HL-60 (cell line): ENCODE data around the gene DCUN1D3.

Experiments
- DNase-seq, 2 experiments: peaks; one replicate each; pipeline ENCODE4 v3.0.0-alpha.2; 2010 to 2020; ENCODE audit warnings: low read depth in 1 of 2, low spot score in 1 of 2
- H3K27ac ChIP-seq: fragments of 250-450 bp; sonication (Bioruptor Pico); replicated peaks from 2 replicates; pipeline ENCODE4 v1.5.1; 2020; ENCODE audit warnings: mild to moderate bottlenecking, moderate library complexity
- H3K27me3 ChIP-seq: fragments of 250-450 bp; sonication (Bioruptor Pico); 2 replicates; pipeline ENCODE4 v1.5.1; 2021; ENCODE audit warnings: mild to moderate bottlenecking, moderate library complexity; ENCODE audit not compliant: insufficient read depth, poor library complexity, severe bottlenecking
- H3K4me3 ChIP-seq: replicated peaks from 2 replicates; pipeline ENCODE4 v1.5.1; 2011; ENCODE audit warnings: mild to moderate bottlenecking, control low read depth, low read length; ENCODE audit not compliant: insufficient read depth
- CTCF ChIP-seq: IDR thresholded peaks from one replicate; pipeline ENCODE4 v1.5.1; 2011; ENCODE audit warnings: low read length, control low read depth, inconsistent platforms; ENCODE audit not compliant: insufficient read depth
- GABPA ChIP-seq: IDR thresholded peaks from 2 replicates; pipeline ENCODE4 v1.6.1; 2012; ENCODE audit warnings: low read depth
- POLR2AphosphoS5 ChIP-seq: IDR thresholded peaks from 2 replicates; pipeline ENCODE4 v1.6.1; 2012; ENCODE audit warnings: low read depth
- SPI1 ChIP-seq: IDR thresholded peaks from 2 replicates; pipeline ENCODE4 v1.6.1; 2012; ENCODE audit warnings: low read depth, mild to moderate bottlenecking, borderline replicate concordance
- TF ChIP-seq, protein P1 (sequence below): IDR thresholded peaks from 2 replicates; pipeline ENCODE4 v1.6.1; 2012; ENCODE audit warnings: low read depth; ENCODE audit not compliant: insufficient replicate concordance

Gene DCUN1D3

DNA sequence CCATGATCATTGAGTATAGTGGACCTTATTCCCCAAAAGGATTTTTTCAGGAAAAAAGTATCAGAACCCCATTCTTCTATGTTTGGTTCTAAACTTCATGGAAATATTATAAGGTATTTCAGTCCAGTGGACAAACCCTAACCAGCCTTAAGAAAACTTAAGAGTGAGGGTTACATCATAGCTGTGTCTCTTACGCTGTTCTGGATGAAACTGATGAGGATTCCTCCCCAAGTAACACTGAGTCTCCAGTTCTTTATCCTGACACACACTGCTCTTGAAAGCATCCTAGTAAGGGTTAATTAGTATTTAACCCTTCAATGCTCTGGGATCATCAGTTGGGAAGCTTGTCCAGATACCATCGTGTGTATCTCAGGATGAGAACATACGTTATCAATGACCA lies 5.4 kb upstream of the DCUN1D3 start:
- no peak for DNase-seq
- Histone ChIP-seq H3K27me3 (no peaks in the 10 kb centered on the region), H3K27ac (peak overlapping the region; percentile 75), H3K4me3 (no peak overlapping the region)
- TF ChIP-seq POLR2AphosphoS5 (no peak), GABPA (no peak), SPI1 (no peak), CTCF (no peak)
- TF ChIP-seq, protein P1, sequence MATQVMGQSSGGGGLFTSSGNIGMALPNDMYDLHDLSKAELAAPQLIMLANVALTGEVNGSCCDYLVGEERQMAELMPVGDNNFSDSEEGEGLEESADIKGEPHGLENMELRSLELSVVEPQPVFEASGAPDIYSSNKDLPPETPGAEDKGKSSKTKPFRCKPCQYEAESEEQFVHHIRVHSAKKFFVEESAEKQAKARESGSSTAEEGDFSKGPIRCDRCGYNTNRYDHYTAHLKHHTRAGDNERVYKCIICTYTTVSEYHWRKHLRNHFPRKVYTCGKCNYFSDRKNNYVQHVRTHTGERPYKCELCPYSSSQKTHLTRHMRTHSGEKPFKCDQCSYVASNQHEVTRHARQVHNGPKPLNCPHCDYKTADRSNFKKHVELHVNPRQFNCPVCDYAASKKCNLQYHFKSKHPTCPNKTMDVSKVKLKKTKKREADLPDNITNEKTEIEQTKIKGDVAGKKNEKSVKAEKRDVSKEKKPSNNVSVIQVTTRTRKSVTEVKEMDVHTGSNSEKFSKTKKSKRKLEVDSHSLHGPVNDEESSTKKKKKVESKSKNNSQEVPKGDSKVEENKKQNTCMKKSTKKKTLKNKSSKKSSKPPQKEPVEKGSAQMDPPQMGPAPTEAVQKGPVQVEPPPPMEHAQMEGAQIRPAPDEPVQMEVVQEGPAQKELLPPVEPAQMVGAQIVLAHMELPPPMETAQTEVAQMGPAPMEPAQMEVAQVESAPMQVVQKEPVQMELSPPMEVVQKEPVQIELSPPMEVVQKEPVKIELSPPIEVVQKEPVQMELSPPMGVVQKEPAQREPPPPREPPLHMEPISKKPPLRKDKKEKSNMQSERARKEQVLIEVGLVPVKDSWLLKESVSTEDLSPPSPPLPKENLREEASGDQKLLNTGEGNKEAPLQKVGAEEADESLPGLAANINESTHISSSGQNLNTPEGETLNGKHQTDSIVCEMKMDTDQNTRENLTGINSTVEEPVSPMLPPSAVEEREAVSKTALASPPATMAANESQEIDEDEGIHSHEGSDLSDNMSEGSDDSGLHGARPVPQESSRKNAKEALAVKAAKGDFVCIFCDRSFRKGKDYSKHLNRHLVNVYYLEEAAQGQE: no peak

DNA sequence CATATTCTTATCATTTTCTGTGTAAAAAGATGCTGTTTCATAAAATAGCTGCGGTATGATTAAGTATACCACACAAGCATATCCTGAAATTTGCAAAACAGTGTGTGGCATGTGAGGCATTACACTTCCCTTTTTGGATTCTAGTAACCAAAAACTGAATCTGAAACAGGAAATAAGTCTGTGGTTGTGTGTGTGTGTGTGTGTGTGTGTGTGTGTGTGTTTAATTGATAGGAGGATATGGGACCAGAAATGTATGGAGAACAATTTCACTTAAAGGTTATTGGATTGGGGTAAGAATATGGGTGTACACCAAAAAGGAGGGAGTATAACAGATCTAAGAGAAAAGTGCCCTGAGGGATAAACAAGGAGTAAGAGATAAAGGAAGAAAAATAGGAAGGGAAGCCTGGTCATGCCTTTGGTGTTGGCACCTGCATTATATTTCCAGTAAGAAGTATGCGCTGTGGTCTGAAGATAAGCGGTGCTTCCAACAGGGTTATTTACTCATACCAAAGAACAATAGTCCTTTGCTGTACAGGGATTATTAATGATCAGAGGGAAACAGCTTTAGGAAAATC lies 4.4 kb upstream of the DCUN1D3 start:
- peak; percentile 66 to 85 for DNase-seq
- Histone ChIP-seq H3K27ac (peak overlapping the region; percentile 75), H3K4me3 (no peak overlapping the region), H3K27me3 (no peaks in the 10 kb centered on the region)
- TF ChIP-seq SPI1: peak; percentile 99
- TF ChIP-seq GABPA: peak; percentile 70
- peak; percentile 87 for TF ChIP-seq POLR2AphosphoS5
- TF ChIP-seq, protein P1: no peak
- TF ChIP-seq CTCF: no peak

DNA sequence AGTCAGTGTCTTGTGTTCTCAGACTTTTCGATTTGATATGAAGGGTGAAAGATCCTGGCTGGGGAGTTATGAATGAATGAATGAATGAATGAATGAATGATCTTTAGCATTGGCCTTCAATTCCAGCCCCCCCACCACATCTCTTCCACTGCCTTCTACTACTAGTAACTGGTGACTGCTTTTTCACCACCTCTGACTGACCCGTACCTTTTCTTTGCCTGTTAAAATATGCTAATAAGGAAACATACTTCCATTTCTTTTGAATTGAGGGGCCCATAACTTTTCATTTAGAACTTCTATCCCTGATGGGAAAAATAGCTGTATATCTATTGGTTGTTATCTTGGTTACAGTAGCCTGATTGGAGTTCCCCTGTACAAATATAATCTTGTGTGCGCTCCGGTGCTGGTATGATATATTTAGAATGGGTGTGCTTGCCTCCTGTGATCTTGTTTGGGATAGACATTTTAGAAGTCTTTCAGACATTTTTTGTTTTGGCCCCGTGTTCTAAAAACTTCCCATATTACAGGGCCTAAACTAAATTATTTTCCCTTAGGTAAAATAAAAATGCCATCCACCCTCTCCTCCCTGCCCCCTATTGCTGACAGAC lies 3.8 kb upstream of the DCUN1D3 start:
- peak overlapping the region; percentile 75 for H3K27ac ChIP-seq
- TF ChIP-seq, protein P1: no peak
- TF ChIP-seq CTCF (no peak), POLR2AphosphoS5 (no peak), GABPA (no peak), SPI1 (no peak)
- no peaks in the 10 kb centered on the region for H3K27me3 ChIP-seq
- no peak overlapping the region for H3K4me3 ChIP-seq
- DNase-seq: no peak
